NK-92 treated with Interleukin-12 subunit alpha and Interleukin-12 subunit beta, amount 100 ng/mL, for 24 hours (cell line): Measurements from ENCODE around the gene EIF2B1.
A peak's percentile ranks its signal among the peaks of the same experiment; 100 is the strongest.

Experiments
- DNase-seq: peaks from one replicate; lab custom pipeline; 2025; lab: John Stamatoyannopoulos, UW

Gene EIF2B1

GRCh38 chr12:123633379-123634141, at the start of gene EIF2B1, which contains the start of gene GTF2H3:
Gene EIF2B1, minus strand, starts transcription at chr12:123633686. Its CDS starts 129 bp downstream, at chr12:123633557.
Gene GTF2H3, plus strand, starts transcription at chr12:123633829. Its CDS starts 31 bp downstream, at chr12:123633860.
- DNase-seq = peak; percentile 91

DNA sequence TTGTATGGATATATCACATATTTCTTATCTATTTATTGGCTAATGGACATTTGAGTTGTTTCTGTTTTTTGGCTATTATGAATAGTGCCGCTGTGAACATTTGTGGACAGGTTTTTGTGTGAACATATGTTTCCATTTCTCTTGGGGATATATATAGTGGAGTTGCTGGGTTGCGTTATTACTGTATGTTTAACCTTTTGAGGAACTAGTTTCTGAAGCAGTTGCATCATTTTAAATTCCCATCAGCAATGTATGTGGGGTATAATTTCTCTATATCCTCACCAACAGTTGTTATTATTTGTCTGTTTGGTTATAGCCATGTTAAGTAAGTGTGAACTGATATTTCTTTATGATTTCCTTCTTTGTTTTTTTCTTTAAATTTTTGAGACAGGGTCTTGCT, 48.1 kb upstream of the EIF2B1 start:
- DNase-seq = no peak

GRCh38 chr12:123678981-123679380, 45.5 kb upstream of the EIF2B1 start:
- DNase-seq = no peak

DNA sequence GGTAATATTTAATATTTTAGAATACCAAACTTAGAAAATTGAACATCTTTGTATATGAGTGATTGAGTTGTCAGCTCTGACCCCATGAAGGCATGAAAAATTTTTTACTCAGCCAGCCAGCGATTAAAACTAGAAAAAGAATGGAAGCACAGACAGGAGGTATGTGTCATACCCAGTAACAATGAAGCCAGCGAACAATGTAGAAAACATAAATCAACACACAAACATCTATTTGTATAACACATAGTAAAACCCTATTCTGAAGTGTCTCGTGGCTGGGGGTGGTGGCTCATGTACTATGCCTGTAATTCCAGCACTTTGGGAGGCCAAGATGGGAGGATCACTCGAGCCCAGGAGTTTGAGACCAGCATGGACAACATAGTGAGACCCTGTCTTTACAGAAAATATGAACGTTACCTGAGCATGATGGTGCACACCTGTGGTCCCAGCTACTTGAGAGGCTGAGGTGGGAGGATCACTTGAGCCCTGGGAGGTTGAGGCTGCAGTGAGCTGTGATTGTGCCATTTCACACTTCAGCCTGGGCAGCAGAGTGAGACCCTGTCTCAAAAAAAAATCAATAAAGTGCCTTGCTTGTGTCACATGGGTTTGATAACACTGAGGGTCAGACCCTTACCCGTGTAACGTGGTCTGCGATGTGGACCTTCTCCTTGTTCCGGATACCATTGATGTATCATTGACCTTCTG, 43.3 kb upstream of the EIF2B1 start:
- DNase-seq = no peak

- DNase-seq = no peak
These were observed 42.0 kb upstream of the EIF2B1 start for GRCh38 chr12:123675436-123675835.

DNA sequence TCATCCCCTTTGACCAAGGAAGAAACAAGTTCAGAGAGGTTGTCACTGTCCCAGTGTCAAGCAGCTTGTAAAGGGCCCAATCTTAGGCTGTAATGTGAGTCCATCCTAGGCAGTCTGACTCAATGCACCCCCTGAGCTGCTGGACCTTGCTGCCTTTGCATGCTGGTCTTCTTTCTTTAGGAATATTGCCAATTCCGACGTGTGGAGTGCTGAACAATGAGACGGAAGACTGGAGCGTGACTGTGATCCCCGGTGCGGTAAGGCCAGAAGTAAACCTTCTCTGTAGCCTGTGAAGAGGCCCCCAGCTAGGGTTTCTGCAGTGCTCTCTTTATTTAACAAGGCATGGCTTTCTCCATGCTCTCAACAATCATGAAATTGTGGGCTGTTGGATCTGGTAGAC, 38.4 kb upstream of the EIF2B1 start:
- DNase-seq = no peak

GRCh38 chr12:123670882-123671728, 37.6 kb upstream of the EIF2B1 start, which contains the start of gene TCTN2:
Gene TCTN2, plus strand, starts transcription at chr12:123671113. Its CDS starts 128 bp downstream, at chr12:123671241.
- peak; percentile 77 for DNase-seq

- DNase-seq = no peak
These were observed 34.3 kb upstream of the EIF2B1 start for GRCh38 chr12:123667771-123668170.

DNA sequence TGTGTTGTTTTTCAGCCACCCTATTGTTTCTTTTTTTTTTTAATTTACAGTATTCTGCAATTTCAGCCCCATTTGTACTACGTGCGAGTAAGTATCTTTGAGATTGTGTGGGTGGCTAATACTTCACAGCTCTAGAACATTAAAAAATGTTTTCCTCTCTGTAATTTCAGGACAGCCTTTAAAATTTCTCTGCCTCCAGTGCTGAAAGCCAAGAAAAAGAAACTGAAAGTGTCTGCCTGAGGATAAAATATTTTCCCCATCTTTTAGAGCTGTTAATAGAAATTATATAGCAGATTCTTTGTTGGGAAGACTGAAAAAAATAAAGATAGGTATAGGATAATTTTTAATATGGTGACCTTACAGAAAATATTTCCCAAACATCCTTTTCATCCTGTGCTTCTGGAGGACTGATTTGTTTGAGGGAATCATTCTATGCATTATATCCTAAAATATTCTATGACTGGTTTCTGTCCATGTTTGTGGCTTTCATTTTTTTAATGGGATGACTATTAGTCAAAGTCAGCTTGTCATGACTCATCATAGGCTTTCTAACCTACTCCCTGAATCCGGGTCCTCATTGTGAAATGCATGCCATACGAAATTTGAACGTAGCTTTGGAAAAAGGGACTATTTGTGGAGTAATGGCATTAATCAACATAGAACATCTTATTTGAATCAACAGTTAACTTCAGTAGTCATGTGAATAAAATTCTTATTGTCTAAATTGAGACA, 26.7 kb upstream of the EIF2B1 start:
- DNase-seq = no peak

GRCh38 chr12:123657211-123657610, 23.7 kb upstream of the EIF2B1 start:
- DNase-seq = no peak

GRCh38 chr12:123656392-123656791, 22.9 kb upstream of the EIF2B1 start:
- DNase-seq = no peak

GRCh38 chr12:123655420-123655819, 21.9 kb upstream of the EIF2B1 start:
- no peak for DNase-seq

GRCh38 chr12:123654129-123654701, 20.7 kb upstream of the EIF2B1 start:
- DNase-seq = no peak

DNA sequence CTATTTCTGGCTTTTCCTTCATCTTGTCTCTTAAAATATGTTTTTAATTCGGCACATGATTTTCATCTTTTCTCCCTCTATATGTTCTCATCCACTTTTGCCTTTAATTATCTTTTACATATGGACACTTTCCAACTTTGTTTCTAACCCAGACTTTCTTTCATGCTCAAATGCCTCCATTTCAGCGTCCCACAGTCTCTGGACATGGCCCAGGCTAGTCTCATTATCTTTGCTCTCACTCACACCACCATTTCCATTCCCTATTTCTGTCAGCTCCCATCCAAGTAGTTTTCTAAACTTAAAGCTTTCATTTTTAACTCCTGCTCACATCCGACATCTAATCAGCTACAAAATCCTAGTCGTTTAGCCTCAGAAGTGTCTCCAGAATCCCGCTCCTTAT, 14.9 kb upstream of the EIF2B1 start:
- no peak for DNase-seq

DNA sequence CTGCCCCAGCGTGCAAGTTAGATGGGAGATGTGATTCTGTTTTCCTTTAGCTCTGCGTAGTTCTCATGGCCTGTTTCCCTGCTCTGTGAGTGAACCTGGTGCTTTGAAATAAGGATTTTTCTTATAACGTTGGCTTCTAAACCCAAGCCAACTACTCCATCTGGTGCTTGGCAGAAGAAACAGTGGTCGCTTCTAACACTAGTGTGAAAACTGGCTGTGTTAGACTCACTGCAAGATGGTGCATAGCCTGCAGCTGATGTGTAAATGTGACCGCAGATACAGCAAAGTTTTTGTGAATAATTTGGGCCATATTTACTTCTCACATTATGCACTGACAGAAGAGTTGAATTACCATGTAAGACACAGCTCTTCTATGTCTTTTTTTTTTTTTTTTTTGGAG, 12.4 kb upstream of the EIF2B1 start:
- DNase-seq = no peak

DNA sequence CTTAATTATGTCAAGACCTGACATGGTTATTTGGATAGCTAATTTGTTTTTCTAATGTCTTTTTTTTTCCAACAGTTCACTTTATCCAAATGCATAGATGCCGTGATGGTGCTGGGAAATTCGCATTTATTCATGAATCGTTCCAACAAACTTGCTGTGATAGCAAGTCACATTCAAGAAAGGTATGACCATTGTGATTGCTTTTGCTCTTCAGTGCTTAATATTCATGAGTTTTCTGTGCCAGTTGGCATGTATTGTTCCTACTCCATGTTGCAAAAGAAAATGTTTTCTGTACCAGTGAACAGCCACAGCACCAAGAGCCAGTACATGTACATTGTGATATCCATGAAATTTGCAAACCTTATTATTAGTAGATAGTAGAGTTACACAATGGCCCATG, 11.9 kb upstream of the EIF2B1 start:
- no peak for DNase-seq

DNA sequence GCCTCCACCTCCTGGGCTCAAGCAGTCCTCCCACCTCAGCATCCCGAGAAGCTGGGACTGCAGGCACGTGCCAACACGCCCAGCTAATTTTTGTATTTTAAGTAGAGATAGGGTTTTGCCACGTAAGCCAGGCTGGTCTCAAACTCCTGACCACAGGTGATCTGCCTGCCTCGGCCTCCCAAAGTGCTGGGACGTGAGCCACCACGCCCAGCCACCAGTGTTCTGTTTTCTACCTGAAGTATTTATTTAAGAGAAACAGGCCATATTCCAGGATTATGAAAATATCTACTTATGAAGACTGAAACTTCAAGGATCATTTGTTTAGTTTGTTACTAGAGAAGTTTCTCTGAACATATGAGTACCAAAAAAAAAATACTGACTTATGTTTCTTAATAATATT, 10.4 kb upstream of the EIF2B1 start:
- DNase-seq = no peak

- no peak for DNase-seq
These were observed 666 bp upstream of the EIF2B1 start for GRCh38 chr12:123634142-123634561.

GRCh38 chr12:123621619-123622530, 11.6 kb downstream of the EIF2B1 start:
- DNase-seq = no peak

- no peak for DNase-seq
These were observed 12.4 kb downstream of the EIF2B1 start for GRCh38 chr12:123621101-123621500.
